Measurements from ENCODE around the gene RAPGEF4.
A peak's percentile ranks its signal among the peaks of the same experiment; 100 is the strongest.
"Not testable (repeated sequence)": the region's sequence is repeated elsewhere in the genome, so short reads cannot be mapped to it uniquely, and the experiment has no call there.

Gene RAPGEF4

DNA sequence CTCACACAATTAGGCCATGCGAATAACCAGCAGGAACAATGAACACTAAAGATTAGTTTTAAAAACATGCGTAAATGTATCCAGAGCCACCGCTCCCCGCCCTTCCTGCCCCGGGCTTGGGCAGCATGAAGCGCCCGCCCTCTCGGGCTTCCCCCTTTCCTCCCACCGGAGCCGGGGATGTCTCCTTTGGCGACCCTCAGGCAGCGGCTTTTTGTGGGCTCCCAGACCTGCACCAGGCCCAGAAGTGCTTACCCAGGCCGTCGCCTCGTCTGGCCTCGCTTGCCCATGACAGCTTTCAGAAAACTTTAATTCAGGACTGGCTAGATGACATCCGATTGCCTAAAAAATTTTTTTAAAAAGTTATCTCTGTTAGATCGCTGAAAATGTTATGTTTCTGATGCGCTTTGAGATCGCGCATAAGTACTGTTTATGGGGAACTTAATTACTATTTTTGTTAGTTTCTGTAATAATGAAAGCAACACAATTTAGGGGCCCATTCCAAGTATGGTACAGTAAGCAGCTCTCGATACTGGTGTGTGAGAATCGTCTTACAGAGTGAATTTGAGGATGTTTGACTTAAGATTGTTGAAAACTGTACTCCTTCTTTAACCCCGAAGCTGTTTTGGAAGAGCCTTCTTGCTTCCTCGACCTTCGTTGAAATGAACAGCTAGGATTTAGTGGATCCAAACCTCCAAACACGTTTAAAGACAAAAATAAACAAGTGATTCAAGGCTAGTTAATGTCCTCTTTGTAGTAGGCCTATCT lies 341.1 kb downstream of the RAPGEF4 start:
- DNase-seq, result peak; percentile 10

DNA sequence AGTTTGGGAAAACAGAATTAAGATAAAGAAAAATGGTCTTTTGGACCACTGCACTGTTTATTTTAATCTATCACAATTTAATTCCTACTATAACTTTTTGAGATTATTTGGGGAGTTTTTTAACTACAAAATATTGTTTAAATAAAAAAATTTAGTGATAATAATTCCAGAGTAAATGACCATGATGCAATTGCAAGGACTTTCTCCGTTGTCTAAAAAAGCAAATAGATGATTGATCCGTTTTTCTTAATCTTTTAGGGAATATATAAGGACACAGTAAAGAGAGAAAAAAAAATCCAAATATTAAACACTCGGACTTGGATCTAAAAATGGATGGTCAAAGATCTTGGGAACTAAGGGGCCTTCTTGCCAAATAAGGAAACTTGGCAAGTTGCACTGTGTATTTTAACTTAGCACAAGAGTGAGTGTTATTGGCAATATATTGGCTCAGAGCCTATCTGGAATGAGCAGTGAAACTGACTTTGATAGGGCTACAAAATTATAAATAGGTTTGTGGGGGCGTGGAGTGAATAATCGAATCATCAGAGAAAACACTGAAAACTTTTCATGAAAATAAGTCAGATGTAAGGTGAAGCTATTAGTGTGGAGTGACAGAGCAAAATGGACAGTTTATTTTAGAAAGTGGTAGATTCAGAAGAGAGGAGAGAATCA lies 342.0 kb downstream of the RAPGEF4 start:
- DNase-seq, result no peak

DNA sequence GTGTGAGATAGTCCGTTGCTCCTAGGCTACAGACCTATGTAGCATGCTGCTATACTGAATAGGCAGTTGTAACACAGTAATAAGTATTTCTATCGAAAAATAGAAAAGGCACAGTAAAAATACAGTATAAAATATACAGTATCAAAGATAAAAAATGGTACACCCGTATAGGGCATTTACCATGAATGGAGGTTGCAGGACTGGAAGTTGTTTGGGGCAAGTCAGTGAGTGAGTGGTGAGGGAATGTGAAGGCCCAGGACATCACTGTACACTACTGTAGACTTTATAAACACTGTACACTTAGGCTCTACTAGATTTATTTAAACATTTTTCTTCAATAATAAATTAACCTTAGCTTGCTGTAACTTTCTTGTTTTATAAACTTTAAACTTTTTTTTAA lies 343.5 kb downstream of the RAPGEF4 start:
- no peak for DNase-seq

- DNase-seq, result no peak
Measured at GRCh38 chr2:173079973-173080860, 344.6 kb downstream of the RAPGEF4 start.

GRCh38 chr2:173086518-173087213 lies 351.0 kb downstream of the RAPGEF4 start:
- no peak for DNase-seq

- DNase-seq, result no peak
Measured at GRCh38 chr2:173087214-173087581, 351.6 kb downstream of the RAPGEF4 start.

GRCh38 chr2:173087793-173088496 lies 352.3 kb downstream of the RAPGEF4 start:
- DNase-seq, result no peak

GRCh38 chr2:173090276-173090877 lies 354.7 kb downstream of the RAPGEF4 start:
- no peak for DNase-seq

- no peak for DNase-seq
Measured at GRCh38 chr2:173090973-173091660, 355.5 kb downstream of the RAPGEF4 start.

DNA sequence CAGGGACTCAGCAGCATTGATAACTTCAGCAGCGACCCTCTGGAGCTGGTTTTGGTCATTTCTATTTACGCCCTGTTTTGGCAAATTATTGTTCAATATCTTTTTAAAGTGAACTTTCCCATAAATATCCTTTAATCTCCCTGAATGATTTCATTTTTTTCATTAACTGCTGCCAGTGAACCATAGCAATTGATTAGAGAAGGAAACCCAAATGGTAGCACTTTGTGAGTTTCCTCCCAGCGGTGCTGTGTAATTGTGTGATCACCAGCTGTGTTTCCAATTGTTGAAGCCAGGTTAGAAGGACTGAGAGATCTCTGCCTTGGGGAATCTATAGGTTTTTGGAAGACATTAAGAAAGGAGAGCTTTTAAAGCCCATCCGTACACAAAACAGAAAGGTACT lies 356.3 kb downstream of the RAPGEF4 start:
- no peak for DNase-seq

GRCh38 chr2:173092844-173093402 lies 357.3 kb downstream of the RAPGEF4 start:
- DNase-seq, result no peak

DNA sequence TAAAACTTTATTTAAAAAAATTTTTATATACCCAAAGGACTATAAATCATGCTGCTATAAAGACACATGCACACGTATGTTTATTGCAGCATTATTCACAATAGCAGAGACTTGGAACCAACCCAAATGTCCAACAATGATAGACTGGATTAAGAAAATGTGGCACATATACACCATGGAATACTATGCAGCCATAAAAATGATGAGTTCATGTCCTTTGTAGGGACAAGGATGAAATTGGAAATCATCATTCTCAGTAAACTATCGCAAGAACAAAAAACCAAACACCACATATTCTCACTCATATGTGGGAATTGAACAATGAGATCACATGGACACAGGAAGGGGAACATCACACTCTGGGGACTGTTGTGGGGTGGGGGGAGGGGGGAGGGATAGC lies 358.0 kb downstream of the RAPGEF4 start:
- DNase-seq, result not testable (repeated sequence)

GRCh38 chr2:173094731-173095130 lies 359.1 kb downstream of the RAPGEF4 start:
- DNase-seq, result no peak

- DNase-seq, result no peak
Measured at GRCh38 chr2:173095356-173095755, 359.7 kb downstream of the RAPGEF4 start.

GRCh38 chr2:173099271-173099670 lies 363.6 kb downstream of the RAPGEF4 start:
- no peak for DNase-seq

- no peak for DNase-seq
Measured at GRCh38 chr2:173099804-173100203, 364.2 kb downstream of the RAPGEF4 start.

DNA sequence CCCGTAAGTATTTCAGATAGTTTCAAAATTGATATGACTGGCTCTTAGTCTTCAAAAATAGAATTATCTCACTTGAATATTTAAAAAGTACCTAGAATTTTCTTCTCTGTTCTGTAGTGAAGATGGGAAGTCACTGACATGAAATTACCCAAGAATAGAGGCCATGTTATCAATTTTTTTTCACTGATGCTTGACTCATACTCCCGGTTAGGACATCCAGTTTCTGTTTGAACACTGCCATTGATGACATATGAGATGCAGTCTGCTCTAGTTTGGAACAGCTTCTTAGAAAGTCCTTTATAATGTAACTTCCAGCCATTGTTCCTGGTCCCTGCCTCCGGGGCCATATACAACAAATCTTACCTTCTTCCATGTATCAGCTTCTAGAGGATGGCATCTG lies 366.0 kb downstream of the RAPGEF4 start:
- DNase-seq, result no peak
